ENCODE results near the gene MED4.

MED4 gene, protein sequence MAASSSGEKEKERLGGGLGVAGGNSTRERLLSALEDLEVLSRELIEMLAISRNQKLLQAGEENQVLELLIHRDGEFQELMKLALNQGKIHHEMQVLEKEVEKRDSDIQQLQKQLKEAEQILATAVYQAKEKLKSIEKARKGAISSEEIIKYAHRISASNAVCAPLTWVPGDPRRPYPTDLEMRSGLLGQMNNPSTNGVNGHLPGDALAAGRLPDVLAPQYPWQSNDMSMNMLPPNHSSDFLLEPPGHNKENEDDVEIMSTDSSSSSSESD

GRCh38 chr13:48094781-48095502 is at the start of gene MED4:
Gene MED4, minus strand, starts transcription at chr13:48095104. Its CDS starts 26 bp downstream, at chr13:48095078.
- peak within 1 kb of the TSS; percentile 92 for H3K9ac ChIP-seq (ENCODE audit: low read depth, low read length)
- H3K4me3 ChIP-seq (ENCODE audit: low read depth, low read length), result peak within 1 kb of the TSS; percentile 91
- H3K9me3 ChIP-seq (ENCODE audit: control insufficient read depth, insufficient read depth, low read length), result no peaks in the 10 kb centered on the region
- peaks cover 11% of the 10 kb centered on the region for H3K4me1 ChIP-seq (ENCODE audit: control insufficient read depth, insufficient read depth, low read length)
- no peaks in the 10 kb centered on the region for H3K27me3 ChIP-seq (ENCODE audit: control insufficient read depth, insufficient read depth, low read length)
- no peaks in the 10 kb centered on the region for H3K36me3 ChIP-seq (ENCODE audit: control insufficient read depth, insufficient read depth, low read length)

DNA sequence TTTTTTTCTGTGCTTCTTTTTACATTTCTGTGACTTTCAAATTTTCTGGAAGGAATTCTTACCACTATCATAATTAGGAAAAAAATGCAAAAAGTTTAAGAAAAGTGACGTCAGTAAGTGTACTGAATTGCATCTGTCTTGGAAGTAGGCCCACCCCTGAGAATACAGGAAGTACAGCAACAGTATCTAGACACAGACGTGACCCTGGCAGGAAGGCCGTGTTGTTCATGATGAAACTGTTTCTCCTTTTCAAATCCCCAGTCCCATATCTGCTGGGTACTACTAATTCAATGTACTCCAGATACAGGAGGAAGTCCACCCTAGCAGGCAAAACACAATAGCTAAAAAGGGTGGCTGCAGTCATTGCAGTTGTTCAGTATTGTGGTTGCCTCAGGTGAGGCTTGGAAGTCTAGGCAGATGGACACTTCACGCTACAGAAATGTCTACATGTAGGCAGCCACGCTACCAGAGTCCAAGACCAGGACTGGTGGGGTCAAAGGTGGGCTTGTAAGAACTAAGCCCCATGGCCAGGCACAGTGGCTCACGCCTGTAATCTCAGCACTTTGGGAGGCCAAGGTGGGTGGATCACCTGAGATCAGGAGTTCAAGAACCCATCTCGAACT is 49.6 kb upstream of the MED4 start:
- H3K4me3 ChIP-seq (ENCODE audit: low read depth, low read length), result no peak overlapping the region
- no peaks in the 10 kb centered on the region for H3K27me3 ChIP-seq (ENCODE audit: control insufficient read depth, insufficient read depth, low read length)
- no peaks in the 10 kb centered on the region for H3K4me1 ChIP-seq (ENCODE audit: control insufficient read depth, insufficient read depth, low read length)
- no peak overlapping the region for H3K9ac ChIP-seq (ENCODE audit: low read depth, low read length)
- H3K9me3 ChIP-seq (ENCODE audit: control insufficient read depth, insufficient read depth, low read length), result no peaks in the 10 kb centered on the region
- no peaks in the 10 kb centered on the region for H3K36me3 ChIP-seq (ENCODE audit: control insufficient read depth, insufficient read depth, low read length)

- Histone ChIP-seq H3K36me3 (ENCODE audit: control insufficient read depth, insufficient read depth, low read length) (no peaks in the 10 kb centered on the region), H3K9ac (ENCODE audit: low read depth, low read length) (no peak overlapping the region), H3K4me1 (ENCODE audit: control insufficient read depth, insufficient read depth, low read length) (no peaks in the 10 kb centered on the region), H3K9me3 (ENCODE audit: control insufficient read depth, insufficient read depth, low read length) (no peaks in the 10 kb centered on the region), H3K27me3 (ENCODE audit: control insufficient read depth, insufficient read depth, low read length) (no peaks in the 10 kb centered on the region), H3K4me3 (ENCODE audit: low read depth, low read length) (no peak overlapping the region)
Measured at GRCh38 chr13:48142436-48142835, 47.5 kb upstream of the MED4 start.

- no peaks in the 10 kb centered on the region for H3K27me3 ChIP-seq (ENCODE audit: control insufficient read depth, insufficient read depth, low read length)
- H3K9me3 ChIP-seq (ENCODE audit: control insufficient read depth, insufficient read depth, low read length), result no peaks in the 10 kb centered on the region
- no peaks in the 10 kb centered on the region for H3K4me1 ChIP-seq (ENCODE audit: control insufficient read depth, insufficient read depth, low read length)
- no peaks in the 10 kb centered on the region for H3K36me3 ChIP-seq (ENCODE audit: control insufficient read depth, insufficient read depth, low read length)
- no peak overlapping the region for H3K4me3 ChIP-seq (ENCODE audit: low read depth, low read length)
- no peak overlapping the region for H3K9ac ChIP-seq (ENCODE audit: low read depth, low read length)
Measured at GRCh38 chr13:48138270-48138669, 43.4 kb upstream of the MED4 start.

GRCh38 chr13:48132961-48133360 is 38.1 kb upstream of the MED4 start:
- Histone ChIP-seq H3K36me3 (ENCODE audit: control insufficient read depth, insufficient read depth, low read length) (no peaks in the 10 kb centered on the region), H3K4me1 (ENCODE audit: control insufficient read depth, insufficient read depth, low read length) (no peaks in the 10 kb centered on the region), H3K27me3 (ENCODE audit: control insufficient read depth, insufficient read depth, low read length) (no peaks in the 10 kb centered on the region)

DNA sequence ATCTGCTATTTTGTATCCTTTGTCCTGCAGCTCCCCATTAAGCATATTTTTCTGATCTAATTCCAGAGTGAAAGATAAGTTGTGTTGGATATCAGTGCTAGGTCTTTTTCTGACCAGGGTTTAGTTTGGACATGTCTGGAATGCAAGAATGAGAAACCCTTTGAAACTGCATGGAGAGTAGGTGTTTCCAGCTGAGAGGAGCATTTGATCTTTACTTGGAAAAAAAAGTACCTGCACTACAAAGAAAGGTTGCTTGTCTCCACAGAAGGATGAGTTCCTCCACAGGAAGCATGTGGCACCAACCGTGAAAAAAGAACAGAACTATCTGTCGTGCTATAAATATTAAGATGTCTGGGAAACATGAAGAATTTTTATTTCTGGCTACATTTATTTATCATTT is 36.6 kb upstream of the MED4 start:
- Histone ChIP-seq H3K9me3 (ENCODE audit: control insufficient read depth, insufficient read depth, low read length) (no peaks in the 10 kb centered on the region), H3K4me1 (ENCODE audit: control insufficient read depth, insufficient read depth, low read length) (peaks cover 9% of the 10 kb centered on the region), H3K9ac (ENCODE audit: low read depth, low read length) (no peak overlapping the region), H3K36me3 (ENCODE audit: control insufficient read depth, insufficient read depth, low read length) (no peaks in the 10 kb centered on the region), H3K4me3 (ENCODE audit: low read depth, low read length) (no peak overlapping the region), H3K27me3 (ENCODE audit: control insufficient read depth, insufficient read depth, low read length) (no peaks in the 10 kb centered on the region)

More at GRCh38 chr13:48132961-48133360, 38.1 kb upstream of the MED4 start:
- no peaks in the 10 kb centered on the region for H3K9me3 ChIP-seq (ENCODE audit: control insufficient read depth, insufficient read depth, low read length)
- H3K4me3 ChIP-seq (ENCODE audit: low read depth, low read length), result no peak overlapping the region
- no peak overlapping the region for H3K9ac ChIP-seq (ENCODE audit: low read depth, low read length)

DNA sequence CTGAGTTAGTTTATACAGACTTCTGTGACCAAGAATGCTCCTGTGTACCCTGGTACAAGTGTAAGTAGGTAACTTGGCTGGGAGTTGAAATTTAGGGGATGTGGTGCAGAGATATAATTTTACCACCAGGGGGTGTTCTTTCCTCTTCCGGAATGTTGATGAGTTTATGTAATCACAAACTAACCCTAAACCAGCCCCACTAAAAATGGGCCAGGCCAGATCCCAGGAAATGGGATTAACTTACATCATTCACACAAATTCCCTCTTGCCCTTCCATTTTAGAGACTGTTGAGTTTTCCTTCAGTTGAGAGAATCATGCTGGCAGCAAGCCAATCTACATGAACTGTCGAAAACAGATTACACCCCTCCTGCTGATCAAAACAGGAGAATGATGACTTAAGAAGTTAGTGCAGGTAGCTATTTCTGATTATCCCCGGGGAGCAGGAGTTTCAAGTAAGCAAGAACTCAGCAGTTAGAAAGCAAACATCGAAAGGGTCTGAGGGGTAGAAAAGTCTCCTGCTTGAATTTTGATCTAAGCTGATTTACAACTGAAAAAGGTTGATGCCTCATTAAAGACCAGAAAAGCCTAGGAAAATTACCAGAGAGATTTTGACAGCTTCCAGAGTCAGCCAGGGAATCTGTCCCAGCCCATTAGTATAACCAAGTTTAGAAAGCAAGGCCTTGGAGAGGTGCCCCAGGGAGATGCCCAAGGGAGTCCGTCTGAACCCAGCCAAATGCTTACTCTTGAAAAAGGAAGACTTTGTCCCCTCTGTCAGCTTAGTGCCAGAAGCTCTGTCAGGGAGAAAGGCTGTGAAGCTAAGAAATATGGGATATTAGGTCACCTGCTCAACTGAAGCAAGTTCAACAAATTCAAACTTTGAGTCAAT is 32.3 kb upstream of the MED4 start:
- Histone ChIP-seq H3K4me1 (ENCODE audit: control insufficient read depth, insufficient read depth, low read length) (peaks cover 9% of the 10 kb centered on the region), H3K27me3 (ENCODE audit: control insufficient read depth, insufficient read depth, low read length) (no peaks in the 10 kb centered on the region), H3K9ac (ENCODE audit: low read depth, low read length) (no peak overlapping the region), H3K9me3 (ENCODE audit: control insufficient read depth, insufficient read depth, low read length) (no peaks in the 10 kb centered on the region), H3K4me3 (ENCODE audit: low read depth, low read length) (no peak overlapping the region), H3K36me3 (ENCODE audit: control insufficient read depth, insufficient read depth, low read length) (no peaks in the 10 kb centered on the region)

GRCh38 chr13:48125794-48126228 is 30.9 kb upstream of the MED4 start:
- Histone ChIP-seq H3K9me3 (ENCODE audit: control insufficient read depth, insufficient read depth, low read length) (no peaks in the 10 kb centered on the region), H3K36me3 (ENCODE audit: control insufficient read depth, insufficient read depth, low read length) (no peaks in the 10 kb centered on the region), H3K4me1 (ENCODE audit: control insufficient read depth, insufficient read depth, low read length) (peaks cover 9% of the 10 kb centered on the region), H3K27me3 (ENCODE audit: control insufficient read depth, insufficient read depth, low read length) (no peaks in the 10 kb centered on the region), H3K9ac (ENCODE audit: low read depth, low read length) (no peak overlapping the region), H3K4me3 (ENCODE audit: low read depth, low read length) (no peak overlapping the region)

DNA sequence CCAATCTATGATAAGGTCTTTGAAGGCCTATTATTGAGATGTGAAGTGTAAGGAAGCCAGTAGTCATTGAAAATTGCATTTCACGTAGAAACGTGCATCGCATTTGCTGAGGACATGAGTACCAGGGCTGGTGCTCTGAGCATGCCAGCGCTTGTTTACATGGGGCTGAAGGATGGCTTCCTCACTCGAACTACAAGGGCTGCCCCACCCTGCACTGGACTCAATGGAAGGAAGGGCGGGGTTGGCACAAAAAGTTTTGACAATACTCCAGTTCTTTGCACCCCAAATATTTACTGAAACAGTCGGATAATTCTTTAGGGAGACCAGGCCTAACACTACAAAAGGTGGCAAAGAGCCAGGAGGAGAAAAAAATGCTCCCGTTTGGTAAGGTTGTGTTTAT is 28.9 kb upstream of the MED4 start:
- Histone ChIP-seq H3K9me3 (ENCODE audit: control insufficient read depth, insufficient read depth, low read length) (no peaks in the 10 kb centered on the region), H3K27me3 (ENCODE audit: control insufficient read depth, insufficient read depth, low read length) (no peaks in the 10 kb centered on the region), H3K36me3 (ENCODE audit: control insufficient read depth, insufficient read depth, low read length) (no peaks in the 10 kb centered on the region), H3K9ac (ENCODE audit: low read depth, low read length) (no peak overlapping the region), H3K4me1 (ENCODE audit: control insufficient read depth, insufficient read depth, low read length) (peaks cover 9% of the 10 kb centered on the region), H3K4me3 (ENCODE audit: low read depth, low read length) (no peak overlapping the region)

DNA sequence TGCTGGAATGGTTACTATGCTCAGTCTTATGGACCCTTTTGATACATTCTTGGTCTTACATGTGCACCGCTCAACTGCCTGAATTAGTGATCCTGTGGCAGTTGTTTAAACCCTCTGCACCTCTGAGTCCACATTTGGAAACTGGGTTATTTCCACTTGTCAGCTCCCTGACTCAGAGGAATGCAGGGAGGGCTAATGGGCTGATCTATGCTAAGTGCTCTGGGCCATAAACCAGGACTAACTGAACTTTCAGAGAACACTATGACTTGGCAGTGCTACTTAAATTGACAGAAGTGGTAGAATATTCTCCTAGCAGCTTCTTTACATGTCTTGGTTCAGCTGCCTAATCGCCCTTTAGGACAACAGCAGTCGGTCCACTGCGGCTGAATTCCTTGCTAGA is 26.8 kb upstream of the MED4 start:
- Histone ChIP-seq H3K4me3 (ENCODE audit: low read depth, low read length) (no peak overlapping the region), H3K27me3 (ENCODE audit: control insufficient read depth, insufficient read depth, low read length) (no peaks in the 10 kb centered on the region), H3K9ac (ENCODE audit: low read depth, low read length) (no peak overlapping the region), H3K4me1 (ENCODE audit: control insufficient read depth, insufficient read depth, low read length) (no peaks in the 10 kb centered on the region), H3K9me3 (ENCODE audit: control insufficient read depth, insufficient read depth, low read length) (no peaks in the 10 kb centered on the region), H3K36me3 (ENCODE audit: control insufficient read depth, insufficient read depth, low read length) (no peaks in the 10 kb centered on the region)

DNA sequence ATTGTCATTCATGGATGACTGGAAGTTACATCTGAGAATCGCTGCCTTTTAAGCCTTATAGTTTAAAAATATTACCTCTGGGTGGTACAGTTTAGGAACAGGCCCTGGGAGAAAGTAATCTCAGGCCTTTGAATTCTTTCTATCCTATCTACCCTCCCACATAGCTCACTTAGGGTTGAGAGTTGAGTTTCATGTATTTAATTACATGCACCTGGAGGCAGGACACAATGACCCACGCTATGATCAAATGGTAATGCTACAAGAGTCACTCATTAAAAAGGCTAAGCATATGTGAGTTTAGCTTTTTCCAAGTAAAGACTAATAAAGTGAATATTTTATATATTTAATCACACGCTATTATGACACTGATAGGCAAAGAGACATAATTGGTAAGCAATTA is 25.3 kb upstream of the MED4 start:
- Histone ChIP-seq H3K36me3 (ENCODE audit: control insufficient read depth, insufficient read depth, low read length) (no peaks in the 10 kb centered on the region), H3K9me3 (ENCODE audit: control insufficient read depth, insufficient read depth, low read length) (no peaks in the 10 kb centered on the region), H3K27me3 (ENCODE audit: control insufficient read depth, insufficient read depth, low read length) (no peaks in the 10 kb centered on the region), H3K4me3 (ENCODE audit: low read depth, low read length) (no peak overlapping the region), H3K4me1 (ENCODE audit: control insufficient read depth, insufficient read depth, low read length) (no peaks in the 10 kb centered on the region), H3K9ac (ENCODE audit: low read depth, low read length) (no peak overlapping the region)
